HG03060 (cell line): ENCODE results near the gene CCDC107.
A peak's percentile ranks its signal among the peaks of the same experiment; 100 is the strongest.
"Not testable (repeated sequence)": the region's sequence is repeated elsewhere in the genome, so short reads cannot be mapped to it uniquely, and the experiment has no call there.

Source experiments
- ATAC-seq: cut with Tn5 transposase; IDR thresholded peaks from one replicate; pipeline ENCODE4 v1.9.1; 2021; ENCODE audit warnings: low read depth, moderate number of reproducible peaks; ENCODE audit not compliant: unreplicated experiment

CCDC107 gene

GRCh38 chr9:35636877-35637246 lies 21.2 kb upstream of the CCDC107 start:
- ATAC-seq, result not testable (repeated sequence)

- ATAC-seq, result not testable (repeated sequence)
Measured at GRCh38 chr9:35637427-35637955, 20.6 kb upstream of the CCDC107 start.

- ATAC-seq, result not testable (repeated sequence)
Measured at GRCh38 chr9:35638751-35639150, 19.3 kb upstream of the CCDC107 start.

GRCh38 chr9:35639225-35639624 lies 18.9 kb upstream of the CCDC107 start:
- ATAC-seq, result not testable (repeated sequence)

- ATAC-seq, result no peak
Measured at GRCh38 chr9:35639631-35640030, 18.5 kb upstream of the CCDC107 start.

- not testable (repeated sequence) for ATAC-seq
Measured at GRCh38 chr9:35640431-35640830, 17.7 kb upstream of the CCDC107 start.

GRCh38 chr9:35641478-35641877 lies 16.6 kb upstream of the CCDC107 start:
- ATAC-seq, result not testable (repeated sequence)

- ATAC-seq, result no peak
Measured at GRCh38 chr9:35643046-35643445, 15.0 kb upstream of the CCDC107 start.

GRCh38 chr9:35645736-35646135 lies 12.4 kb upstream of the CCDC107 start:
- not testable (repeated sequence) for ATAC-seq

GRCh38 chr9:35646153-35646532 lies 11.9 kb upstream of the CCDC107 start:
- ATAC-seq, result no peak

- ATAC-seq, result peak; percentile 80
Measured at GRCh38 chr9:35646533-35647265, 11.4 kb upstream of the CCDC107 start.

- ATAC-seq, result no peak
Measured at GRCh38 chr9:35649431-35650340, 8.4 kb upstream of the CCDC107 start.

- no peak for ATAC-seq
Measured at GRCh38 chr9:35650341-35651158, 7.5 kb upstream of the CCDC107 start, which contains the start of gene SIT1. SIT1 (minus strand) TSS chr9:35650931; CDS start chr9:35650853, 78 bp downstream.

- no peak for ATAC-seq
Measured at GRCh38 chr9:35651956-35652828, 5.9 kb upstream of the CCDC107 start.

GRCh38 chr9:35652829-35653209 lies 5.3 kb upstream of the CCDC107 start:
- ATAC-seq, result no peak

- no peak for ATAC-seq
Measured at GRCh38 chr9:35653611-35654010, 4.5 kb upstream of the CCDC107 start.

GRCh38 chr9:35656348-35656747 lies 1.7 kb upstream of the CCDC107 start:
- ATAC-seq, result no peak

GRCh38 chr9:35656831-35657545 lies 1.1 kb upstream of the CCDC107 start:
- ATAC-seq, result no peak
